ENCODE measurements around the gene FCF1. TPM values are rescaled to one million over a fixed set of nuclear protein-coding genes. Genes with fewer than 3 reads are reported as not detected.
"Not testable (repeated sequence)": the region's sequence is repeated elsewhere in the genome, so short reads cannot be mapped to it uniquely, and the experiment has no call there.

Gene FCF1
- total RNA-seq, 4 donors from 2014 or later = 25.3 to 32.5 (median 27.3) TPM

- no peak overlapping the region for H3K27ac ChIP-seq
- no peaks in the 10 kb centered on the region for H3K27me3 ChIP-seq
- no peaks in the 10 kb centered on the region for H3K9me3 ChIP-seq
- DNase-seq (ENCODE audit: low spot score in 2 of 2) = no peak
- H3K36me3 ChIP-seq = peaks cover 43% of the 10 kb centered on the region
- no peaks in the 10 kb centered on the region for H3K4me1 ChIP-seq
- no peak for TF ChIP-seq POLR2A (IDR thresholded peaks at IDR 0.05)
- TF ChIP-seq EP300 (IDR thresholded peaks at IDR 0.05) = no peak
- TF ChIP-seq CTCF (IDR thresholded peaks at IDR 0.05) = no peak
- no peak for TF ChIP-seq POLR2AphosphoS5 (IDR thresholded peaks at IDR 0.05)
- 91% methylated on average over 8 of the region's 8 CpGs for WGBS
- no peak overlapping the region for H3K4me3 ChIP-seq
These were observed 26.5 kb downstream of the FCF1 start for GRCh38 chr14:74739293-74740030.

GRCh38 chr14:74747237-74747636 is 34.3 kb downstream of the FCF1 start:
- no peaks in the 10 kb centered on the region for H3K27me3 ChIP-seq
- no peaks in the 10 kb centered on the region for H3K9me3 ChIP-seq
- WGBS = 87% methylated on average over 2 of the region's 2 CpGs
- no peak for DNase-seq (ENCODE audit: low spot score in 2 of 2)
- H3K27ac ChIP-seq = no peak overlapping the region
- no peaks in the 10 kb centered on the region for H3K4me1 ChIP-seq
- H3K4me3 ChIP-seq = no peak overlapping the region
- no peak for TF ChIP-seq CTCF (IDR thresholded peaks at IDR 0.05)
- TF ChIP-seq EP300 (IDR thresholded peaks at IDR 0.05) = no peak
- no peak for TF ChIP-seq POLR2AphosphoS5 (IDR thresholded peaks at IDR 0.05)
- TF ChIP-seq POLR2A (IDR thresholded peaks at IDR 0.05) = no peak
- H3K36me3 ChIP-seq = no peaks in the 10 kb centered on the region

- 78% methylated on average over 2 of the region's 2 CpGs for WGBS
- Histone ChIP-seq H3K9me3 (peaks cover 3% of the 10 kb centered on the region), H3K4me1 (no peaks in the 10 kb centered on the region), H3K36me3 (no peaks in the 10 kb centered on the region), H3K4me3 (no peak overlapping the region), H3K27ac (no peak overlapping the region), H3K27me3 (no peaks in the 10 kb centered on the region)
- TF ChIP-seq CTCF (IDR thresholded peaks at IDR 0.05) = no peak
- TF ChIP-seq POLR2AphosphoS5 (IDR thresholded peaks at IDR 0.05) = no peak
- no peak for TF ChIP-seq EP300 (IDR thresholded peaks at IDR 0.05)
- TF ChIP-seq POLR2A (IDR thresholded peaks at IDR 0.05) = no peak
- DNase-seq (ENCODE audit: low spot score in 2 of 2) = no peak
These were observed 41.2 kb downstream of the FCF1 start for GRCh38 chr14:74754157-74754556.

GRCh38 chr14:74754899-74755298 is 42.0 kb downstream of the FCF1 start:
- H3K27me3 ChIP-seq = no peaks in the 10 kb centered on the region
- H3K9me3 ChIP-seq = peaks cover 3% of the 10 kb centered on the region
- H3K27ac ChIP-seq = no peak overlapping the region
- H3K4me1 ChIP-seq = no peaks in the 10 kb centered on the region
- no peak overlapping the region for H3K4me3 ChIP-seq
- H3K36me3 ChIP-seq = no peaks in the 10 kb centered on the region
- 91% methylated on average over 7 of the region's 7 CpGs for WGBS
- DNase-seq (ENCODE audit: low spot score in 2 of 2) = no peak
- TF ChIP-seq POLR2AphosphoS5 (IDR thresholded peaks at IDR 0.05) = no peak
- no peak for TF ChIP-seq POLR2A (IDR thresholded peaks at IDR 0.05)
- no peak for TF ChIP-seq EP300 (IDR thresholded peaks at IDR 0.05)
- TF ChIP-seq CTCF (IDR thresholded peaks at IDR 0.05) = no peak

GRCh38 chr14:74756326-74756725 is 43.4 kb downstream of the FCF1 start:
- H3K4me3 ChIP-seq = no peak overlapping the region
- no peaks in the 10 kb centered on the region for H3K4me1 ChIP-seq
- 96% methylated on average over 1 of the region's 1 CpG for WGBS
- H3K27me3 ChIP-seq = no peaks in the 10 kb centered on the region
- DNase-seq (ENCODE audit: low spot score in 2 of 2) = no peak
- H3K27ac ChIP-seq = no peak overlapping the region
- H3K9me3 ChIP-seq = peaks cover 3% of the 10 kb centered on the region
- H3K36me3 ChIP-seq = no peaks in the 10 kb centered on the region
- TF ChIP-seq POLR2AphosphoS5 (IDR thresholded peaks at IDR 0.05) (no peak), POLR2A (IDR thresholded peaks at IDR 0.05) (no peak), EP300 (IDR thresholded peaks at IDR 0.05) (no peak), CTCF (IDR thresholded peaks at IDR 0.05) (no peak)

GRCh38 chr14:74758505-74758904 is 45.6 kb downstream of the FCF1 start:
- WGBS = 96% methylated on average over 5 of the region's 5 CpGs
- not testable (repeated sequence) for H3K27ac ChIP-seq; H3K4me1 ChIP-seq; H3K4me3 ChIP-seq; DNase-seq (ENCODE audit: low spot score in 2 of 2); H3K9me3 ChIP-seq; H3K27me3 ChIP-seq; H3K36me3 ChIP-seq

Data from suprapubic skin (tissue), 4 donors.